Heart left ventricle (tissue), 13 donors: ENCODE results near the gene LIMS2.

Experiments
- POLR2A ChIP-seq, 2 donors: fragments of 450-650 bp; IDR thresholded peaks; one replicate each; pipeline ENCODE4 v1.6.1; 2017; ENCODE audit warnings: antibody characterized with exemption in 2 of 2, mild to moderate bottlenecking in 2 of 2, moderate library complexity in 2 of 2
- TF ChIP-seq, protein P1 (sequence below), 12 donors: fragments of 200-600 bp; sonication (generic) in 4 of 12; IDR thresholded peaks; one replicate each; pipeline versions ENCODE4 v1.5.0 to v1.8.0; 2018 to 2022; ENCODE audit warnings: antibody characterized with exemption in 12 of 12, mild to moderate bottlenecking in 5 of 12
- donor health status: ischemic (EF 13 %, LVEDD 7.1; RV severe dilation, severe dysfunction).
- donor health status: DM: no; HTN: yes; CAD: no.
- donor health status: DM: no; HTN: no; CAD: no.
- donor health status: ischemic (EF 25% LVEDD 6.9; RV normal size, moderate dysfunction).
- donor health status: ischemic (EF 25% LVEDD 5.7; RV mildly dilated, moderate dysfunction).
- donor health status: ischemic (EF 35%, LVEDD 5.7; RV mildly dilated, moderate dysfunction).
- donor health status: nonischemic (EF 11% LVEDD 7.7; RV severe dilation, severe dysfunction).
- donor health status: DM: yes; HTN: yes; CAD: no.
- donor health status: PGD.
- donor health status: ischemic (EF 29% LVEDD 5.4; RV normal size, mild dysfunction).
- donor health status: nonischemic (EF 23%, LVEDD 6.1; RV moderate dilation, normal function).

DNA sequence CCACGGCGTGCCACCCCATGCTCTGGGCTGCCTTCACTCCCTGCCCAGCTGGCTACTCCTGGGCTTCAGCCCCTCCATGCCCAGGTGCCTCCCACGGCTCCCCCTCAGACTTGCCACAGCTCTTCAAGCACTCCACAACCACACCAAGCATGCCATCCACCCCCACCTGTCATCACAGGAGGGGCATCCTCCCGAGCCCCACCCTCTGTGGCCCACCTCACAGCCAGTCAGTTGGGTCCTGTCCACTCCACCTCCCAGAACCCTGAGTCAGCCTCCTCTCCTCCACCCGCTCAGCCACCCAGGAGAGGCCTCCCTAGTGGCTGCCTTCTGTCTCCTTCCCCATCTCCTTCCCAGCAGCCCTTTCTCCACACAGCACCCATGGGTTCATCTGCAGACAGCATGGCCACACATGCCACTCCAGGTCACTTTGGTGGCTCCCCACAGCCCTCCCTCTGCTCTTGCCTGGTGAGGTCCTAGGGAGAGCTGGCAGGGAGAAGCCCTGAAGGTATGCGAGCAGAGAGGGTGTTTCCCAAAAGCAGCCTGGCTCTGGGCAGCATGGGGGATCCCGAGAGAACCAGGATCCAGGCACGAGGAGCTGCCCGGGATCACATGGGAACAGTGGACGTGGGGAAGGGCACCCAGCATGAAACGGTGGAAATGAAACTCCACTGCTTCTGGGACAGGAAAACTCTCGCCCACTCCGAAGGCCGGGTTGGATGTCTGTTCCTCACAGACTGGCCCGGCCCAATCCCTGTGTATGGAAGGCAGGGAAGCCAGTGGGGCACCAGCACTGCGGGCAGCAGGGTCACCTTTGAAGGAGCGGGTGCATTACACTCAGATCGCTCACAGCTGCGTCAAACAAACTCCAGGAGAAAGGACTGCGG is 2.7 kb downstream of the LIMS2 start:
- TF ChIP-seq, protein P1, sequence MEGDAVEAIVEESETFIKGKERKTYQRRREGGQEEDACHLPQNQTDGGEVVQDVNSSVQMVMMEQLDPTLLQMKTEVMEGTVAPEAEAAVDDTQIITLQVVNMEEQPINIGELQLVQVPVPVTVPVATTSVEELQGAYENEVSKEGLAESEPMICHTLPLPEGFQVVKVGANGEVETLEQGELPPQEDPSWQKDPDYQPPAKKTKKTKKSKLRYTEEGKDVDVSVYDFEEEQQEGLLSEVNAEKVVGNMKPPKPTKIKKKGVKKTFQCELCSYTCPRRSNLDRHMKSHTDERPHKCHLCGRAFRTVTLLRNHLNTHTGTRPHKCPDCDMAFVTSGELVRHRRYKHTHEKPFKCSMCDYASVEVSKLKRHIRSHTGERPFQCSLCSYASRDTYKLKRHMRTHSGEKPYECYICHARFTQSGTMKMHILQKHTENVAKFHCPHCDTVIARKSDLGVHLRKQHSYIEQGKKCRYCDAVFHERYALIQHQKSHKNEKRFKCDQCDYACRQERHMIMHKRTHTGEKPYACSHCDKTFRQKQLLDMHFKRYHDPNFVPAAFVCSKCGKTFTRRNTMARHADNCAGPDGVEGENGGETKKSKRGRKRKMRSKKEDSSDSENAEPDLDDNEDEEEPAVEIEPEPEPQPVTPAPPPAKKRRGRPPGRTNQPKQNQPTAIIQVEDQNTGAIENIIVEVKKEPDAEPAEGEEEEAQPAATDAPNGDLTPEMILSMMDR (IDR thresholded peaks at IDR 0.05): no peak
- TF ChIP-seq POLR2A (IDR thresholded peaks at IDR 0.05): no peak
